Epithelial cell of prostate (primary cell): Measurements from ENCODE around the gene CSTF3.
A peak's percentile ranks its signal among the peaks of the same experiment; 100 is the strongest.
"Not testable (repeated sequence)": the region's sequence is repeated elsewhere in the genome, so short reads cannot be mapped to it uniquely, and the experiment has no call there.

Source experiments
- DNase-seq: peaks from one replicate; pipeline ENCODE4 v3.0.0-alpha.2; 2011; ENCODE audit warnings: low read depth, low spot score
- H3K27ac ChIP-seq: fragments of 450-650 bp; 2 replicates; pipeline ENCODE4 v1.5.1; 2017; ENCODE audit warnings: mild to moderate bottlenecking

The CSTF3 gene

DNA sequence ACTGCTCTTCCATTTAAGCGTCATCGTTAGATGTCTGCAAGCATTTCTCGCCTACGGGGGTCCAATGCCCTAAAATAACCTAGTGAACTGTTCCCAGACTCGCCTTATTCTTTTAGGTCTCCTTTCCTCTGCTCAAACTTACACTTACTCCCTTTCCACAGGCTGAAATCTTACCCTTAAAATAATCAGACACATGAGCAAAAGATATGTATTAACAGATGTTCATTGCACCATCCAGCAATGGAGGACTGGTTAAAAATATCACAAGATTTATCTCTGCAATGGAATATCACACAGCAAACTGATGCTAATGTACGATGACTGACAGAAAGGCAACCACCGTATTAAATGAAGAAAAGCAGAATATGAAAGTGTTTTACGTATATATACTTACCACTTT, 1.6 kb upstream of the CSTF3 start:
- no peak for DNase-seq
- no peak overlapping the region for H3K27ac ChIP-seq

DNA sequence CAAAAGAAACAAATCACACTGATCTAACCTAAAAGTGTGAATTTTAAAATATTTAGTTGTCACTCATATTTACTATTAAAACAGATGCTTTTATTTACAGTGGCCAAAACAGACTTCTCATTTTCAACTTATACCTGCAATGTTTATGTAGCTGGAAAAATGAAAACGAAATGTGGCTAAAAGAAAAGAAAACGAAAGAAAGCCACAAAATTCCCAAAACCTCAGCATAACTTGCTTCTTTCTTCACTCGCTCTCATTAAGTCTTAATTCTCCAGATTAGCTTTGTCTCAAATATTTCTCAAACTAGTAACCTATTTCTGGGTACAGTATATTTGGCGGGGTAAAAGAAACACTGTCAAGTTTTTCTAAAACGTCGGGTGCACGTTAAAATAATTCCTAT, 693 bp downstream of the CSTF3 start:
- peak overlapping the region; percentile 57 for H3K27ac ChIP-seq
- DNase-seq, result no peak

DNA sequence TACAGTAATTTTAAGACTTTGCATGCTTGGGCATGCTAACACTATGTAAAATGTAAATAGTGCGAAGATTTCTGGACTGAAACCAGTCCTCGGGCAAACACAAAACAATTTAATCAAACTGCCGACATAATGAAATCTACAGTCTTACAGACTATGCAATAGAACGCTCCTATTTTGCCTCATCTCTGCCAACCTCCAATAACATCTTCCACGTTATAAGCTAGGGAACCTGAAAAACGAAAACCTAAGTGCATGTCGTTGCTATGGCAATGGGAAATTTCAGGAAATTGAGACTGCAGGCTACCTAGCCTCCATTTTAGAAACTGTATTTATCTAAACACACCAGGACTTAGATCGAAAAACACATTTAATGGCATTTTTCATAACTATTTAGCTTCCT, 1.1 kb downstream of the CSTF3 start:
- H3K27ac ChIP-seq, result peak overlapping the region; percentile 57
- DNase-seq, result no peak

DNA sequence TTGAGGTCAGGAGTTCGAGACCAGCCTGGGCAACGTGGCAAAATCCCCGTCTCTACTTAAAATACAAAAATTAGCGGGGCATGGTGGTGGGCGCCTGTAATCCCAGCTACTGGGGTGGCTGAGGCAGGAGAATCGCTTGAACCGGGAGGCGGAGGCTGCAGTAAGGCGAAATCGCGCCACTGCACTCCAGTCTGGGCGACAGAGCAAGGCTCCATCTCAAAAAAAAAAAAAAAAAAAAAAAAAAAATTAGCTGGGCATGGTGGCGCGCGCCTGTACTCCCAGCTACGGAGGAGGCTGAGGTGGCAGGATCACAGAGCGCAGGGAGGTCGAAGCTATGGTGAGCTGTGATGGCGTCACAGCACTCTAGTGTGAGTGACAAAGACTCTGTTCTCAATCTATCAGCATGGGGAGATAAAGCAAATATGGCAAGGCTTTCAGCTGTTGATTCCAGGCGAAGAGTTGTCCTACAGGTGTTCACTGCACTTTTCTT, 1.9 kb downstream of the CSTF3 start:
- DNase-seq, result not testable (repeated sequence)
- H3K27ac ChIP-seq, result peak overlapping the region; percentile 57

DNA sequence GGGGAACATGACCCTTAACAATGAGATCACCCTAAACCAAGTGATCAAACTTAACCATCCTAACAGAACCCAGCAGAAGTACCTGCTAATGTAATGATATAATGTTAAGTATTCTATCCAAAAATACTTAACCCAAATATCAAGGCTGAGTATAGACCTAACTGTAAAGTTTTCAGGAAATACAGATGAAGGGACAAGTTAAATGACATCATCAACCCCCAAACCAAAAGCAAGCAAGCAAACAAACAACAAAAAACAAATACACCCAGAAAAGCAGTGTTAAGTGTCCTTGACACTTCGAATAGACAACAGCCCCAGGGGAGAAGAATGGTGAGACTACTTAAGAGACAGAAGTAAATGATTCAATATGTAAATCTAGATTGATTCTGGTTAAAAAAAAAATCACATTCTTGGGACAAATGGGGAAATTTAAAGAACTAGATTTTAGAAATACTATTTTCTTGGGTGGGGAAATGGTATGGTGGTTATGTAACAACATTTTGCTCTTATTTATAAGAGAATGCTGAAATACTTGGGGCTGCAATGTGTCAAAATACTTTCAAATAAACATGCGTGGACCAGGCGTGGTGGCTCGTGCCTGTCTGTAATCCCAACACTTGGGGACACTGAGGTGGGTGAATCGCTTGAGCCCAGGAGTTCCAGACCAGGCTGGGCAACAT, 2.5 kb downstream of the CSTF3 start:
- H3K27ac ChIP-seq, result no peak overlapping the region
- no peak for DNase-seq

DNA sequence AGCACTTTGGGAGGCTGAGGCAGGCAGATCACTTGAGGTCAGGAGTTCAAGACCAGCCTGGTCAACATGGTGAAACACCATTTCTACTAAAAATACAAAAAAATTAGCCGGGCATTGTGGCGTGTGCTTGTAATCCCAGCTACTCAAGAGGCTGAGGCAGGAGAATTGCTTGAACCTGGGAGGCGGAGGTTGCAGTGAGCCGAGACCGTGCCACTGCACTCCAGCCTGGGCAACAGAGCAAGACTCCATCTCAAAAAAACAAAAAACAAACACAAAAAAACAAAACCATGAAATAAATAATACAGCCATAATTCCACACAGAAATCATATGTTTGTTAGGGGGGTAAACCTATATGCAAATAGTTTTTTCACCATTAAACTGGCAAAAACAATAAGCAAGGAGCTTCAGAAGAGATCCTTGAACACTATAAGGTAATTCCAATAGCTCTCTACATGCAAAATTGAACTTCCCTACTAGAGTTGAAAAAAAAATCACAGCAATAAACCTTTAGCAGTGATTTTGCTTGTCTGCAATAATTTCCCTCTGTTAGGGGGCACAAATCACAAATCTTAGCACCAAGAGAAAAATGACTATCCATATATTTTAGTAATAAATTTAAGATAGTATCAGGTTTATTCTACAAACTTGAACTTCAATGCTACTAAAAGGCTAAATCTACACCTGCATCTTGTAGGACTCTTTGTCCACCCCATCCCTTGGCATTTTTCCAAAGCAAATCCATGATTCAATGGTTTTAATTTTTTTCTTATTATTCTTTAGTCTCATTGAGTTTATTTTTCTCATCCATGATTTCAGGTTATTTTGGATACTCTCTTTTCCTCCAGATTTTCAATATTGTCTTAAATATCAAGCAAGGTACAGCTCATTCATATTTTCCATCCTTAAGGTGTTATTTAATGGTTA, 3.9 kb downstream of the CSTF3 start:
- no peak overlapping the region for H3K27ac ChIP-seq
- DNase-seq, result no peak

DNA sequence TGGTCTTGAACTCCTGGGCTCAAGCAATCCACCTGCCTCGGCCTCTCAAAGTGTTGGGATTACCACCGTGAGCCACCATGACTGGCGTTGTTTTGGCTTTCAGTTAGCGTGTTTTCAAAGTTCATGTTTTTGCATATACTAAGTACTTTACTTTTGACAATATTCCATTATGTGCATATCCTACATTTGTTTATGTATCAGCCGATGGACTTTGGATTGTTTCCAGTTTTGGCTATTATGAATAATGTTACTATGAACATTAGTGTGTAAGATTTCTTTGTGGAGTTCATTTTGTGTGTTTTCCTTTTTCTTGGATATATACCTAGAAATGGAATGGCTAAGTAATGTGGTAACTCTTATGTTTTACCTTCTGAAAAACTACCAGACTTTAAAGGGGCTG, 9.9 kb downstream of the CSTF3 start:
- no peak overlapping the region for H3K27ac ChIP-seq
- DNase-seq, result no peak

DNA sequence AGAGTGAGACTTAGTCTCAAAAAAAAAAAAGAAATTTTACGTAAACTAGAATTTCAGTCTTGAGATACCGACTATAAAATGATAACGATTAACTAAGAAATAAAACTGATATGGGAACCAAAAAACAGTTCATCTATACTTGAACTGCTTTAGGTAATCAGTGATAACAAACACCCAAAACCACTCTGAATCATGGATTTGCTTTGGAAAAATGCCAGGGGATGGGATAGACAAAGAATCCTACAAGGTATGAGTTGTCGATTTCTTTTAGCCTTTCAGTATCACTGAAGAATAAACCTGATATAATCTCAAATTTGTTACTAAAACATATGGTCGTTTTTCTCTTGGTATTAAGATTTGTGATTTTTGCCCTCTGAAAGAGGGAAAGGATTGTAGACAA, 13.7 kb downstream of the CSTF3 start:
- no peak overlapping the region for H3K27ac ChIP-seq
- DNase-seq, result no peak

DNA sequence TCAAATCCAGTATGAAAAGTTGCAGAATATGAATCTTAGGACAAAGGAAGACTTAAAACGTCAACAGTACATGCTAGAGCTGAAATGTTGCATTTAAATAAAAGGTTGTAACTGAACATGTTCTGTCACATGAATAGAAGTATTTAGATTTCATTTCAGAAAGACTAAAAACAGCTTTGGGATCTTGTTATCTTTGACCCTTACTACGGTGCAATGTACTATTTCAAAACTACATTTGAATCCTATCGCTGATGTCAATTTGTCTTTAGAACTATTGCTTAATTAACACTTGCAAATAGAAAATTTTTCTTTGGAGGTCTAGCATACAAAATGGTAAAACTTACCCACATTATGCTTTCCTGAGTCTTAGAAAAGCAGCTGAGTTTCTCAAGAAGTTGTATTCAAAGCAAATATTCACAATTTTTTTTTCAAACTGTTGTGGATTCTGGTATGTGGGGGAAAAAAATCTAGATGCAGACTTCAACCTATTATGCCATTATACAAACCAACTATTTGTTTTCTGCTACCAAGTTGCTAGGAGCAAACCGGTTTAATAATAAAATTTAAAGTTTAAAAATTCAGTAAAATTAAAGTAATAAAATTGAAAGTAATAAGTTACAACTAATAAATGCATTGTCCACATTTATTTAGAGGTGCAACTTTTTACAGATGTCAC, 25.4 kb downstream of the CSTF3 start:
- DNase-seq, result no peak
- H3K27ac ChIP-seq, result no peak overlapping the region

DNA sequence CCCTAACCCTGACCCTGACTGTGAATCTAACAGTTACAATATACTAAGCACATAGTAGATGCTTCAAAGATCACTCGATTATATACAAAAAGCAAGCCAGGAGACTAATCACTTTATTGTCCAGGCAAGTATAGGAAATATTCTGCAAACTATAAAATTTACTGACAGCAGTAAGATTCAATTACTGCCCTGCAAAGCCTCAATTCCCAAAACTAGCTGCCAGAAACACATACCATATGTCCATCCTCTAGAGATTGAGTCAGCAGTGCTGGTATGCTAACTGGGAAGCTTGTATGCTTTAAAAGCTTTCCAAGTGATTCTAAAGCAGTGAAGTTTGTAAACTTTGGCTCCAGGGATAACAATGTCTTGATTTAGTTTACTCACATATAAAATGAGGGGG, 26.1 kb downstream of the CSTF3 start:
- no peak overlapping the region for H3K27ac ChIP-seq

DNA sequence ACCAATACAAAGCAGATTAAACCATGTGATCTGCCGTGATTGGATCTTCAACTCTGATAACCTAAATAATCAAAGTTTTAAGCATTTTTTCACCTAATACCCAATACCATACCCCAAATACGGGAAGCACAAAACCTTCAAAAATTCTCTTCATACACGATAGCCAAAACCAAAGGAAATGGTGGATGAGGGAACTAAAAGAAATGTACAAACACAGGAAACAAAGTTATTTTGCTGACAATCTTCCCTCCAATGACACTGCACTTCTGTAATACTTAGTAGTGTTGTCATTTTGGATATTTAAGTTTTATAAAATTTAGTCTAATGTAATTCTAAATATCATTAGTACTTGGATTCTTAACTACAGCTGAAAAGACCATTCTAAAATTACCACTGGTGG, 27.0 kb downstream of the CSTF3 start:
- no peak for DNase-seq

More for the DNA sequence above, 26.1 kb downstream of the CSTF3 start:
- DNase-seq, result no peak

DNA sequence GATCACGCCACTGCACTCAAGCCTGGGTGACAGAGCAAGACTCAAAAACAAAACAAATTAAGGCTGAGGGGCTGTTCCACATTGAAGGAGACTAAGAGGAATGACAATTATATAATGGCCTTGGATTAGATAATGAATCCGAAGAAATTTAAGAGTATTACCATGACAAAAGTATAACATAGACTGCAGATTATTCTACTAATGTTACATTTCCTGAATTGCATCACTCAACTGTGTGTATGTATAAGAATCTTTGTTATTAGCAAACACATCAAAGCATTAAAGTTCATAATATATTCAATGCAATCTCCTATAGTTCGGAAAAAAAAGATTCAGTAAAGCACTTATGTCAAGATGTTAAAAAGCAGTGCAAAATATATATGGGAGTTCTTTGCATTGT, 27.5 kb downstream of the CSTF3 start:
- no peak for DNase-seq
- H3K27ac ChIP-seq, result no peak overlapping the region

More for the DNA sequence above, 27.0 kb downstream of the CSTF3 start:
- H3K27ac ChIP-seq, result no peak overlapping the region

DNA sequence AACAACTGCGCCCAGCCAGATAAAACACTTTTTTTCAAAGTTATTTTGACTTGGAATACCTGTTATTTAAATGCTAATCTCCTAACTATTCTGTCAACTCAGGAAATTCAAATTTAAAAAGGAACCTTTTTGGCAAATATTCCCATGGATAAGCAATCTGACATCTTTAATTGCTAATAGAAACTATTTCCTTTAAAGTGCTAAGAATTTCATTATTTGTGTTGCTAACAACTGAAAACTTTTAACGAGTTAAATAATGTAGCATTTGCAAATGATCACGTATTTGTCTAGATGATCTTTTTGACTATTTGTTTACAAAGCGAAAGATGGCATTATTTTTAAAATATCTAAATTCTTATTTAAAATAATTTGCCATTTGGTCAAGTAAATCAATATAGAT, 28.8 kb downstream of the CSTF3 start:
- H3K27ac ChIP-seq, result no peak overlapping the region
- DNase-seq, result no peak

DNA sequence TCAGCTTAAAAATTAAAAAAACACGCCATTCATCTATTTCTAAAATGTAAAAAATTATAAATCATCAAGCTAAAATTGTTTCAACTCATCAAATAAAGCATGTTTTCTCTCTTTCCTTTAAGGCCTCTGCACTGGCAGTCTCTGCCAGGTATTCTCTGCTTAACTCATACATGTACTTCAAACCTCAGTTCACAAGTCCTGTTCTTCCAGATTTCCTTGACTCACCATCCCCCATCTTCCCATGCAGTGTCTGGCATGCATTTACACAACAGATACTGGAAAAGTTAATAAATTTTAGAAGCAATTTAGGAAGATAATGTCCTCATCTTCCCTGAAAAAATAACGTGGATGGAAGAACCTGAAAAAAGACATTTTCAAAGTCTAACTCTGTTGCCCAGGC, 32.5 kb downstream of the CSTF3 start:
- H3K27ac ChIP-seq, result no peak overlapping the region
- peak; percentile 6 for DNase-seq

DNA sequence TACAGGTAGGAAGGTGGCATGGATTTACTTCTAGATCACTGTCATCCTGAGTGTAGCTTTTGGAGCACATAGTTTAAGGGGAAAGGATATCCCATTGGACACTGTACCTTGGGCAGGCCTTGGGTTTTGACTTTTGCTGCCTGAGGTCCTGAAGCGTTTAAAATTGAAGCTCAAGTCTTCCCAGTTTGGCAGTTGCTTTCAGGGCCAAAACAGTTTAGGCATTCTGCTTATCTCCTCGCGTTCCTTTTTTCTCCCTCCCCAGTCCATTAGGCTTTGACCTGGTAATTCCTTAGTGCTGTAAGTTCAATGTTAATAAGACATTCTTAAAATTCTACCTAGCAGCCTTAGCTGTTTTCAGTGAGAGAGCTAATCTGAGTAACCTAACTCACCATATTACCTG, 35.7 kb downstream of the CSTF3 start:
- DNase-seq, result no peak
- H3K27ac ChIP-seq, result no peak overlapping the region

DNA sequence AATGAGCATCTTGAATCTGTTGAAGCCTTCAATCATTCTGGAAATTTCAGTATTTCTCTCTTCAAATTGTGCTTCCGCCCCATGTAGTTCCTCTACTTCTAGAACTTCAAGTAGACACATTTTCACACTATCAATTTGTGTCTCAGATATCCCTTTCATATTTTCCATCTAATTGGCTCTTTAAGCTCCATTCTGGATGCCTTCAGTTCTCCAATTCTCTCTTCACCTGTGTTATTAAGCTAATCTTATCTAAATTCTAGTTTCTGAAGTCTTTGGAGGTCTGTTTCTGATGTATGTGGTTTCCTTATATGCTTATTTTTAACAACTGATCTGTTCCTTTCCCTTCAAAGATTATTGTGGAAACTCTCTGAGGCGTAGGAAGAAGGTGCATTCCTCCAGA, 36.3 kb downstream of the CSTF3 start:
- DNase-seq, result no peak
- H3K27ac ChIP-seq, result no peak overlapping the region

DNA sequence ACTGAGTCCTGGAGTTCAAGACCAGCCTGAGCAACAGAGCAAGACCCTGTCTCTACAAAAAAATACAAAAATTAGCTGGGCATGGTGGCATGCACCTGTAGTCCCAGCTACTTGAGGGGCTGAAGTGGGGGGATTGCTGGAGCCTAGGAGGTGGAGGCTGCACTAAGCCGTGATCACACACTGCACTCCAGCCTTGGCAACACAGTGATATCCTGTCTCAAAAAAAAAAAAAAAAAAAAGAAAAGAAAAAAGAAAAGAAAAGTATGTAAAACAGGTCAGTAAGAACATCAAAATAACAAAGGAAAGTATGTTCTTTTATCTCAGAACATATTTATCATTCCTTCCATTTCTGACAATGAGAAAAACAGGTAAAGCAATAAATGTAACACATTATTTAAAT, 38.6 kb downstream of the CSTF3 start:
- not testable (repeated sequence) for H3K27ac ChIP-seq, DNase-seq

DNA sequence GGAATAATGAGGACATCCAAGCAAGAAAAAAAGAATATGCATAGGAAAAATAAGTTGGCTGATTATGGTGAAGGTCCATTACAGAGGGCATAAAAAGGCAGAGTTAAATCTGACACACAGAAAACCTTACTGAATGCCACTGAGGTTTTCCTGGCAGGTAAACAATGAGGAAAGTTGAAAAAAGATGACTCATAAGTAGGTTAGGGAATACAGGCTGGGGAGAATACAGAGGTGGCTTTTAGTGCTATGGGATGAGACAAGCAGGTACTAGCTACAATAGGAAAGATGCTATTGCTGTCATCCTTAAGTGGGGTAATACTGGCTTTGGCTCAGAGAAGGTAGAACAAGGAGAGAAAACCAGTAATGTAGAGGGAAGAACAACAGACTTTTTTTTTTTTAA, 44.7 kb downstream of the CSTF3 start:
- no peak overlapping the region for H3K27ac ChIP-seq
- peak; percentile 49 for DNase-seq

DNA sequence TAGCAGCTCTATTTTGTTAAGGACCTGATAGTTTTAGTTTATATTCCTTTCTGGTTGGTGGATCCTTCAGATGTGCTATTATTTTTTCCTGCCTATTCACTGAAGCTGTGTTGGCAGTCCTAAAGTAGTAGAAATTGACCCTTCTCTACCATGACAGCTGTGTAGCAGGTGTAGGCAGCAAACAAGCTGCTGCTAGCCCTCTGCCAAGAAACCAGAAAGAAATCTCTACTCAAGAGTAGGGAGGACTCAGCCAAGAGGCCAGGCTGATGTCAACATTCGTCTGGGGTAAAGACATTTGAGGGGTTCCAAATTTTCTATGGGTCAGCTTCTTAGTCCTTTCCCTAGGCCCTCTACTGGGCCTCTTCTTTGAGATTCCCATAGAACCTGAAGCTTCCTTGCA, 51.2 kb downstream of the CSTF3 start:
- DNase-seq, result no peak
- no peak overlapping the region for H3K27ac ChIP-seq

DNA sequence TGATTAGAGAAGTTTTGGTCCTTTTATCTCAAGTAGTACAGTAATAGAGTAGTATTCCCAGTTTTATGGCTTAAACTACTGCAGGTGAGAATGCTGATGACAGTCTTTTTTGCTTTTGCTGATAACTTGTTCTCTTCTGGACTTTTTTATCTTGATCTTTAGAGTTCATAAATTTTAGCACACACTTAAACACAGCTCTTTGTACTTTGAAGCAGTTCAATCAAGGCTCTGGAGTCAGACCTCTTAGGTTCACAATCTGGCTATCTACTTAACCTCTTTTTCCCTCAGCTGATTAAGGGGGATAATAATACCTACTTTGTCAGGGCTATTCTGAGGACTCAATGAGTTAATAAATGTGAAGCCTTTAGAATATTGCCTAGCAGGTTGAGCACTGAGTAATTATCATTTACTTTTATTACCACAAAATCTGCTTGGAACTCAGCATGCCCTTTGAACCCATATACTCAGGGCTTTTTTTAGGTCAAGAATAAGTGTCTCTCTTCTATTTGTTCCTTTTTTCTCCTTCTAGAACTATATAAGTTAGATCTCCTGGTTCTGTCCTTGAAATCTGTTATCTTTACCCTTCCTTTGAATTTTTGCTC, 51.9 kb downstream of the CSTF3 start:
- DNase-seq, result no peak
- no peak overlapping the region for H3K27ac ChIP-seq

DNA sequence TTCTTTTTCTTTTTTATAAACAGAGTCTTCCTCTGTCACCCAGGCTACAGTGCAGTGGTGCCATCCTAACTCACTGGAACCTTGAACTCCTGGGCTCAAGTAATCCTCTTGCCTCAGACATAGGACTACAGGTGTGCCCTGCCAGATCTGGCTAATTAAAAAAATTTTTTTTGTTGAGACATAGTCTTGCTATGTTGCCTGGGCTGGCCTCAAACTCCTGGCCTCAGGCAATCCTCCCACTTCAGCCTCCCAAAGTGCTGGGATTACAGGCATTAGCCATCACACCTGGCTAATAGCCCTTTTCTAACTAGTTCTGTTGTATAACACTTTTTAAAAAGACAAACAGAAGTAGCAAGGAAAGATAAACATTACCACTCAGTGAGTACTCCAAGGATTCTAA, 57.4 kb downstream of the CSTF3 start:
- H3K27ac ChIP-seq, result no peak overlapping the region

More for the DNA sequence above, 57.4 kb downstream of the CSTF3 start:
- no peak for DNase-seq
